Activated CD8-positive, alpha-beta memory T cell treated with anti-CD3 and anti-CD28 coated beads, Interleukin-2, amount 50 U/mL, for 1 hour (primary cell): Measurements from ENCODE around the gene IFI30.

Source experiments
- DNase-seq: peaks from one replicate; pipeline ENCODE4 v3.0.0-alpha.2; 2020; ENCODE audit errors: extremely low read depth

The IFI30 gene

DNA sequence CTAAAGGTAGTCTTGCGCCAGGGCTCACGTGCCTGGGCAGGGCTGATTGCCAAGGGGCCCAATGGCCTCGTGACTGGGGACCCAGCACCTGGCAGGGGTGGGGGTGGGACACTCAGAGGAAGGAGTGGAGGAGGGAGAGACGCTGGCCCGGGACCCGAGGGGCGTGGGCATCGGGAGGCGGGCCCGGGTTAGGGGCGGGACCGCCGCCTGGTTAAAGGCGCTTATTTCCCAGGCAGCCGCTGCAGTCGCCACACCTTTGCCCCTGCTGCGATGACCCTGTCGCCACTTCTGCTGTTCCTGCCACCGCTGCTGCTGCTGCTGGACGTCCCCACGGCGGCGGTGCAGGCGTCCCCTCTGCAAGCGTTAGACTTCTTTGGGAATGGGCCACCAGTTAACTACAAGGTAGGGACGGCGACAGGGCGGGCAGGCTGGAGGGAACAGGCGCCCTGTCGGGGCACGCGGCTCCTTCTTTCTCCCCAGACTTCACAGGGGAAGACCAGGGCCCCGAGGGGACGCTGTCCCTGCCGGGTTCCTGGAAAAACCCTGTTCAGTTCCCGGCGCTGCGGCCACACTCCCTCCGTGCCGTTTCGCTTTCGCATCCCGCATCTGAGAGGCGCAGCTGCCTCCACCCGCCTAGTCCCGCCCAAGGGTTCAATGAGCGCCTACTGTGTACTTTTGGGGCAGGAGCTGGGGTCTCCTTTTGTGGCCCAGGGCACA, at the start of gene IFI30:
TSS of gene IFI30 (plus strand) at position 242 of the 717 bp plus-strand sequence. CDS start at position 271, 29 bp downstream.
- no peak for DNase-seq

DNA sequence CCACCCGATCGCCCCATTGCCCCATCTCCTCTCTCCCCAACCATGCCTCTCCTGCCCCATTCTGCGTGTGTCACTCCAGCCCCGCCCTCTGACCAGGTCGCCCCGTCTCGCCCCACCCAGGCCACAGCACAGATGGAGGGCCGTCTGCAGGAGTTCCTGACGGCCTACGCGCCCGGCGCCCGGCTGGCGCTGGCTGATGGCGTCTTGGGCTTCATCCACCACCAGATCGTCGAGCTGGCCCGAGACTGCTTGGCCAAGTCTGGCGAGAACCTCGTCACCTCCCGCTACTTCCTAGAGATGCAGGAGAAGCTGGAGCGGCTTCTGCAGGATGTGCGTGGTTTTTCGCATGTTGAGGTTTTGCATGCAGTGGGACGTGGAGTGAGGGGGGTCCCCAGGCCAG, 49.8 kb upstream of the IFI30 start:
- DNase-seq: no peak

DNA sequence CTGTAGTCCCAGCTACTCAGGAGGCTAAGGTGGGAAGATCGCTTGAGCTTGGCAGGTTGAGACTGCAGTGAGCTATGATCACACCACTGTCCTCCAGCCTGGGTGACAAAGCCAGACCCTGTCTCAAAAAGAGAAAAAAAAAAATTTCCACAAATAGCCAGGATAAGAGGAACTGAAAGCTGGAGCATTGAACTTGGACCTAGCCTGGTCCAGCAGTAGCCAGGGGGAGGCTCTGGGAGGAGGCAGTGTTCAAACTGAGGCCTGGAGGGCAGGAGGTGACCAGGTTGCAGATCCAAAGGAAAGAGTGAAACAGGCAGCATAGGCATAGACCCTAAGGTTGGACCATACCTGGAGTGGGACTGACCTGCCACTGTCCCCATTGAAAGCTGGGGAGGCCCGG, 47.5 kb upstream of the IFI30 start:
- no peak for DNase-seq

DNA sequence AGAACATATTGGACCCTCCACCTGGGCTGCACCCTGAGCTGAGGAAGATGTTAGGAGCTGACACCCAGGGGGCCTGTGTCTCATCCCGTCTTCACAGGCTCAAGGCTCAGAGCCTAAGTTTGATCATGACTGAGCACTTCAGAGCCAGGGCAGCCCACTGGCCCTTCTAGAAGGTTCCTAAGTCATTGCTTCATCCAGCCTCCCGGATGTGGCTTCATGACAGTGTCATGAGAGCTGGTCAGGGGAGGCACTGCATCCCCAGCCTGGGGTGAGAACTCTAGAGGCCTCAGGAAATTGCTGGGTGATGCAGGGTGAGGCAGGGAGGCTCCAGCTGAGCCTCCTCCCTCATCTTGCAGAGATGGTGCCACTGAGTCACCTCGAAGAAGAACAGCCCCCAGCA, 45.6 kb upstream of the IFI30 start:
- DNase-seq: no peak

DNA sequence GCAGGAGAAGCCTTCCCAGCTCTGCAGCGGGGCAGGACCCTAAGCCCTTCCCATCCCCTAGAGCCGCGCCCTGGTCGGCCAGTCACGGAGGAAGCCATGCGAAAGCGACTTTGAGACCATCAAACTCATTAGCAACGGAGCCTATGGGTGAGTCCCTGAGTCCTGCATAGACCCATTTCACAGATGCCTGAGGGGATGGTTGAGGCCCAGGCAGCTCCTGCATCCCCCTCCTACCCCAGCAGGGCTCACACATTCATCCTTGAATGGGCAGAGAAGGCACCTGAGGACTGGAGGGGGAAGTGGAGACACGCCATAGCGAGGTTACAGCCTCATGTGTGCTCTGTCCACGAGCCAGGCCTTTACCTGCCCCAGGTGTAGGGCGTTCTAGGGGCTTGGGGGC, 44.8 kb upstream of the IFI30 start:
- no peak for DNase-seq

DNA sequence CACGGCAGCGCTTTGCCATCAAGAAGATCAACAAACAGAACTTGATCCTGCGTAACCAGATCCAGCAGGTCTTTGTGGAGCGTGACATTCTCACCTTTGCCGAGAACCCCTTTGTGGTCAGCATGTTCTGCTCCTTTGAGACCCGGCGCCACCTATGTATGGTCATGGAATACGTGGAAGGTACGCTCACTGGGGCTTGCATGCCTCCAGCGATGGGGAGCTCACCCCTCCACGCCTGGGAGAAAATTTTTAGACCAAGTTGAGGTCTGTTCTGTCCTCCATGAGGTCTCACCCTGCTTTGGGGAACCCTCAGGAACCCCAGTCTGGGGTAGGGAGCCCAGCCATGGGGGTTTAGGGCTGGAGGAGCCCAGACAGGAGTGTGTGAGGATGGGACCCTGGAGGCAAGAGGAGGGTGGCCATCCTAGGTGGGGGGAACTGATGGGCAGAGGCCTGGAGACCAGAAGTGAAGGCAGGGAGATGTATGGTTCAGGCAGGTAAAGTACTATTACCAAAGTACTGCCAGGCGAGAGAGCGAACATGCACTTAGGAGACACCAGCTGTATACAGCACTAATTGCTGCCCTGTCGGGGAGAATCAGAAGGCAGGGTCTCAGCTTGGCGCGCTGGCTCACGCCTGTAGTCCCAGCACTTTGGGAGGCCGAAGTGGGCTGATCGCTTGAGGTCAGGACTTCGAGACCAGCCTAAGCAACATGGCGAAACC, 42.9 kb upstream of the IFI30 start:
- no peak for DNase-seq

DNA sequence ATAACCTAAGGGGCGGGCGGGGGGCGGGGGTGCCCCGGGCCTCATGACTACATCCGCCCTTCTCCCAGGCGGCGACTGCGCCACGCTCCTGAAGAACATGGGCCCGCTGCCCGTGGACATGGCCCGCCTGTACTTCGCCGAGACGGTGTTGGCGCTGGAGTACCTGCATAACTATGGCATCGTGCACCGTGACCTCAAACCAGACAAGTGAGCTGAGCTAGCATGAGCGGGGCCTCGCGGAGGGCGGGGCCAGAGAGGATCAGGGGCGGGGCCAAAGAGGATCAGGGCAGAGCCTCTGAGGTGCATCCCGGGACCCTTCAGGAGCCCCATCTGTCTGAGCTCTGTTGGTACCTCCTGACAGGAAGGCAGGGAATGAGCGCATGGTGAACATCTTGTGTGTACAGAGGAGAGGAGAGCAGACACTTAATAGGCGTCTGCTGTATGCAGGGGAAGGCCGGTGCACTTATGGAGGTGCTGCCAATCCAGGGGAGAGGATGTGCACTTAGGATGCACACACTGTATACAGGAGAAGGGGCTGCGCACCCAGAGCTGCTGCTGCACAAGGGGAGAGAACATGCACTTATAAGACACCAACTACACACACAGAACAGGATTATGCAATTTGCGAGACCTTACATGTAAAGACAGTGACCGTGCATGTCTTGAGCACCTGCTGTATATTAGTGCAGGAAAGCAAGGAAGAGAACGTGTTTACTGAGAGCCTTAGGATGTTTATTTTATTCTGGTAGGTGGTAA, 41.6 kb upstream of the IFI30 start:
- DNase-seq: no peak

DNA sequence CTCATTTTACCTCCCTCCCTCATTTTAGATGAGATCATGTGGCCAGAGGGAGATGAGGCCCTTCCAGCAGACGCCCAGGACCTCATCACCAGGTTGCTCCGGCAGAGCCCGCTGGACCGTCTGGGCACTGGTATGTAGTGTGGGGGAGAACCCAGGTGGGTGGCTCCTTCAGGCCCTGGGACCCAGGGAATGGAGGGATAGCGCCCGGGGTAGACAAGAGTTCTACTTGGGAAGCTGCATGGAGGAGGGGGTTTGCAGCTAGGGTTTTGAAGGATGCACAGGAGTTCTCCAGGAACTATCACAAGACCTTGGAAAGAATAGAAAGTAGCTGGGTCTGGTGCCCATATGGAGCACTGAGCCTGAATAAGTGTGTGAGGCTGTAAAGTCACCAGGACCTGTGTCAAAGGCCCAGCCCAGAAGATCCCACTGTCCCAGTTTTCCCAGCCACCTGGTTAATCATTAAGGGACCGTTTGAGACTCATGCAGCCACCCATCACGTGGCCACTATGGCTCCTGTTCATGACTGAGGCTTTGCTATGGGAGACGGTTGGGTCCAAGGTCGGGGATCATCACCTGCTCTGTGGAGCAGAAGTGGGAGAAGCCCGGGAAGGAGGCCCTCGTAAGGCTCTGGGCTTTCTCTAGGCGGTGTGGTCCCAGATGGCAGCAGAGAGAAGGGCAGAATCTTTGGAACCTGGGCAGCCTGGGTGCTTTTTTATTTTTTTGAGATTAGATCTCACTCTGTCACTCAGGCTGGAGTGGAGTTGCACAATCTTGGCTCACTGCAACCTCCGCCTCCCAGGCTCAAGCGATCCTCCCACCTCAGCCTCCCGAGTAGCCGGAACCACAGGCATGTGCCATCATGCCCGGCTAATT, 37.7 kb upstream of the IFI30 start:
- no peak for DNase-seq

DNA sequence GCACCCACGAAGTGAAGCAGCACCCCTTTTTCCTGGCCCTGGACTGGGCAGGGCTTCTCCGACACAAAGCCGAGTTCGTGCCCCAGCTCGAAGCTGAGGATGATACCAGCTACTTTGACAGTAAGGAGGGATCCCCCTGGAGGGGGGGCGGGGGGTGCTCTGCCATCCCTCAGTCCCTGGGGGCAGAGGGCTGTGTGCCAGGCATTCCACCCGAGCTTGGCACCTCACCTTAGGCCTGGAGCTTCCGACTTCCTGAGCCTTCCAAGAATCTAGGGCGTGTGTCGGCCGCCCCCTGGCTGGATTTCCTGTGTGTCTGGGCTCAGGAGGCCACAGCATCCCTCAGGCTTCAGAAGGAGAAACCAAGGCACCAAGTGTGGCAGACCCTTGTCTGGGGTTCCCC, 36.4 kb upstream of the IFI30 start:
- no peak for DNase-seq

DNA sequence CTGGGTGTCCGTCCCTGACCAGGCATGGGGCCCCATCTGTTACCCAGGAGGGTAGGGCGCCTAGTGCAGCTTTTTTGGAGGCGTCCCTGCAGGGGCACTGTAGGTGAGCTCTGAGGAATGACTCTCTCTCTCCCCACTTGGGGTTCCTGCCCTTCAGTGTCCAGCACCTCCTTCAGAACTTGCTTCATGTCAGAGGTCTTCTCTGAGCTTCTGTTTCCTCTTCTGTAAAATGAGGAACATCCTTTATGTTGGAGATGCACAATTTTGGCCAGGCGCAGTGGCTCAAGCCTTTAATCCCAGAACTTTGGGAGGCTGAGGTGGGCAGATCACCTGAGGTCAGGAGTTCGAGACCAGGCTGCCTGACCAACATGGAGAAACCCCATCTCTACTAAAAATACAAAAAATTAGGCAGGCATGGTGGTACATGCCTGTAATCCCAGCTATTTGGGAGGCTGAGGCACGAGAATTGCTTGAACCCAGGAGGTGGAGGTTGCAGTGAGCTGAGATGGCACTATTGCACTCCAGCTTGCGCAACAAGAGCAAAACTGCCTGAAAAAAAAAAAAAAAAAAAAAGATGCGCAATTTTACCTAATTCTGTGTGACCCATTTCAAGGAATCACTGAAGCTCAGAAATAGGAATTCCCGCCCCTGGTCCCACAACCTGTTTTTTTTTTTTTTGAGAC, 35.8 kb upstream of the IFI30 start:
- no peak for DNase-seq

DNA sequence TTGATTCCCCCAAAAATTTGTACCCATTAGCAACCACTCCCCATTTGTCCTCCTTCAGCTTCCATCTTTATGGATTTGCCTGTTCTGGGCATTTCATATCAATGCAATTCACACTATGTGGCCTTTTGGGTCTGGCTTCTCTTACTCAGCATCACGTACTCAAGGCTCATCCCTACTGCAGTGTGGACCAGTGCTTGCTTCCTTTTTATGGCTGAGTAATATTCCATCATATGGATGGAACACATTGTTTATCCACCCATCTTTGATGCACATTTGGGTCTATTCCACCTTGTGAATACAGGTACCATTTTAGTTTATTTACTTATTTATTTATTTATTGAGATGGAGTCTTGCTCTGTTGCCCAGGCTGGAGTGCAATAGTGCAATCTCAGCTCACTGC, 33.1 kb upstream of the IFI30 start:
- DNase-seq: no peak

DNA sequence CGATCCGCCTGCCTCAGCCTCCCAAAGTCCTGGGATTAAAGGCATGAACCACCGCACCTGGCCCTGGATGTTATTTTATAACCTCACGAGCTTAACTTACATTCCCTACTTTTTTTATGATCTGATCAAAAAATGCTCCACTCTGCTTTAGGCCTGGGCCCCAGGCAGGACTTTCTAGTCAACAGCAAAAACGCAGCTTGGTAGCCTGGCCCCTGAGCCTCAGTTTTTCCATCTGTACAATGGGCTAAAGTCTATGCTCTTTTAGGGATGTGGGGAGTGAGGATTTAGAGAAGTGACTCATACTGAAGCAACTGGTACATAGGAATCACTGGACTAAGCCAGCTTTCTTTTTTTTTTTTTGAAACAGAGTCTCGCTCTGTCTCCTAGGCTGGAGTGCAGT, 32.6 kb upstream of the IFI30 start:
- DNase-seq: no peak

DNA sequence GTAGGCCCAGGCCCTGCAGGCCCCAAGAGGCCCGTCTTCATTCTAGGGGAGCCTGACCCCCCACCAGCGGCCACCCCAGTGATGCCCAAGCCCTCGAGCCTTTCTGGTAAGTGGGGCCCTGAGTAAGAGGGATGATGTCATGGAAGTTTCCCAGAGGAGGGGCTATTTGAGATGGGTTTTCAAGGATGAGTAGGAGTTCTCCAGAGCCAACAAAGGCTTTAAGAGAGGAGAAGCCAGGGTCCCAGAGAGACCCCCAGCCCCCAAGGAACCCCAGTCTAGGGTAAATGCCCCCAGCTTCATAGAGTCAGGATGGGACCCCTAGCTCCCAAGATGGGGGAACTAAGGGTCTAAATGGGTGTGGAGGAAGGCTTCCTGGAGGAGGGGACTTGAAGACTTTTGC, 29.7 kb upstream of the IFI30 start:
- no peak for DNase-seq

DNA sequence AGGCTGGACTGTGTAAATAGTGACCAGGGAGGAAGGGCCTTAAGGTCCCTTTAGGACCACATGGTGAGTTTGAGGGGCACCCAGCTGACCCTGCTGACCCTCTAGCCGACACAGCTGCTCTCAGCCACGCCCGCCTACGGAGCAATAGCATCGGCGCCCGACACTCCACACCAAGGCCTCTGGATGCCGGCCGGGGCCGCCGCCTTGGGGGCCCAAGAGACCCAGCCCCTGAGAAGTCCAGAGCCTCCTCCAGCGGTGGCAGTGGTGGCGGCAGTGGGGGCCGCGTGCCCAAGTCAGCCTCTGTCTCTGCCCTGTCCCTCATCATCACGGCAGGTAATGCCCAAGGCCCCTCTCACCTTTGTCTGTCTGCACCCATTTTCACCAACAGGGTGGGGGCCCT, 29.3 kb upstream of the IFI30 start:
- DNase-seq: no peak

DNA sequence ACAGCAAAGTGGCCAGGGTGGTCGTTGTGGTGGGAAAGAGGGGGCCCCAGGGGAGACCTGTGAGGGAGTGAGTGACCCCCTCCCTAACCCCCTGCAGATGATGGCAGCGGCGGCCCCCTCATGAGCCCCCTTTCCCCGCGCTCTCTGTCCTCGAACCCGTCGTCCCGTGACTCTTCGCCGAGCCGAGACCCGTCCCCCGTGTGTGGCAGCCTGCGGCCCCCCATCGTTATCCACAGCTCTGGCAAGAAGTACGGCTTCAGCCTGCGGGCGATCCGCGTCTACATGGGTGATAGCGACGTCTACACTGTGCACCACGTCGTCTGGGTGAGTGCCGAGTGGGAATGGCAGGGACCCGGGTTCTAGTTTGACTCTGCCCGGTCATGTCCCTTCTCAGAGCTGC, 28.7 kb upstream of the IFI30 start:
- DNase-seq: no peak

DNA sequence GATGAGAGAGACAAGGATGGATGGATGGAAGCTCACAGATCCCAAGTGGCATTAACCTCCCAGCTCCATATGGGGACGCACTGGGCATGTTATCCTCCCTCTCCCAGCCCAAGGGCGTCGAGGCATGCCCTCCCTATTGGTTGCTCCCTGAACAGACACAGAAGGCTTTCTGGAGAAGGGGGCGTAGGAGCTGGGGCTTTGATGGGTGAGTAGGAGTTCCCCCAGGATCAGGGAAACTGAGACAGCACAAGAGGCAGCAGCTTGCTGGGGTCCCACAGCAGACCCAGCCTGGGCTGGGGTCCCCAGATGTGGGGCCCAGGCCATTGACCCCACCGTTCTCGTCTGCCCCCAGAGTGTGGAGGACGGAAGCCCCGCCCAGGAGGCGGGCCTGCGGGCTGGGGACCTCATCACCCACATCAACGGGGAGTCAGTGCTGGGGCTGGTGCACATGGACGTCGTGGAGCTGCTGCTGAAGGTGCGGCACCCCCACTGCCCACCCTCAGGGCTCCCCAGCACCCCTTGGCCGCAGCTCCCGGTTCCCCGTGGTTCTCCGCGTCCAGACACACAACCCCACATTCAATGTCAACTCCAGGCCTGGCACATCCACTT, 28.1 kb upstream of the IFI30 start:
- DNase-seq: no peak

DNA sequence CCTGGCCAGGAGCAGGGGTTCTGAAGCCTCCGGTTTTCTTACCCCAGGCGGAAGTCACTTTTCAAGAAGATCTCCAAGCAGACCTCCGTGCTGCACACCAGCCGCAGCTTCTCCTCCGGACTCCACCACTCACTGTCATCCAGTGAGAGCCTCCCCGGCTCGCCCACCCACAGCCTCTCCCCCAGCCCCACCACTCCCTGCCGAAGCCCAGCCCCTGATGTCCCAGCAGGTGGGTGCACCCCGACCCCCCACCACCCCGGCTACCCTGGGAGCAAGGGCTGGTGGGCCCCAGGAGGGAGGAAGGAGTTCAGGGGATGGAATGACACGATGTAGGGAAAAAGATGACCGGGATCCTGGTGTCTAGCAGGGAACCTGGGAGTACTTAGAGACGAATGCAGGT, 26.2 kb upstream of the IFI30 start:
- DNase-seq: no peak

DNA sequence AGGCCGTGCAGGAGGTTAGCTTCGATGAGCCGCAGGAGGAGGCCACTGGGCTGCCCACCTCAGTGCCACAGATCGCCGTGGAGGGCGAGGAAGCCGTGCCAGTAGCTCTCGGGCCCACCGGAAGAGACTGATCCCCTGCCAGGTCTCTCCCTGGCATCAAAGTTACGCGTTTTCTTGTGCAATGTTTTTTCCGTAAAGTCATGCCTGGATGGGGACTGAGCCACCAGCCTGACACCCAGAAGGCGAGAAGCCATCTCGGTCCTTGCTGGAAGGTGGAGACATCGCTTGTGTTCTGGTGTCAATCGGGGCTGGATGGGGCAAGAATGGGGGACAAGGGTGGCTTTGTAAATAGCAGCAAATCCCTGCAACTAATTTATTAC, 24.0 kb upstream of the IFI30 start:
- no peak for DNase-seq

DNA sequence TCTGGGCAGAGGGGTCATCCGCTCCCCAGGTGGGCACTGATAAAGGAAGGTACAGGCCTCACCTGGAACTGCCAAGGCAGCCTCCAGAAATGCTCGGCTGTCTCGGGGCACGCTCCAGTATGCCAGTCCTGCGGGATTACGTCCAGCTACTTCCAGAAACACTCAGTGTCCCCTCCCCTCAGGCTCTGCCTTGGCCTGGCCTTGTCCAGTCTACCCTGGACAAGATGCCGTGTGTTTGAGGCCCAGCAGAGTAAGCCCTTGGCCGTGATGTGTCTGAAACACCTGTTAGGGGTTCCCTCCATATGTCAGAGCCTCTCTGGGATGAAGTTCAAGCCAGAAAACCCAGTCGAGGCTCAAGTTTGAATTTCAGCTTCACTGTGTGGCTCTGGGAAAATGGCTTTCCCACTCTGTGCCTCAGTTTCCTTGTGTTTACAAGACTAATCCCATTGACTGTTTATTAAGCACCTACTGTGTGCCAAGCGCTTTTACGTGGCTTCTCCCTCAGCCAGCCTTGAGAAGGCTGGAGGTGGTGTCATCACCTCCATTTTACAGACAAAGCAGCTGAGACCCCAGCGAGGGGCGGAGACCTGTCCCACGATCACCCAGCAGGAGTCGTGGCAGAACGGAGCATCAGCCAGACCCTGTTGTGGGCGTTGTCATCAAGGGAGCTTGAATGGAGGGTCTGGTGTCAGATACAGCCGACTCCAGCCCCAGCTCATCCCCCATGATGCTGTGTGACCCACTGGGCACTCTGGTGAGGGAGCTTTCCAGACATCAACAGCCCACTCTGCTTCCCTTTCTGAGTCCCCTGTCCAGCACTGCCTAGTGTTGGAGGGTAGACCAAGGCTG, 22.6 kb upstream of the IFI30 start:
- no peak for DNase-seq

DNA sequence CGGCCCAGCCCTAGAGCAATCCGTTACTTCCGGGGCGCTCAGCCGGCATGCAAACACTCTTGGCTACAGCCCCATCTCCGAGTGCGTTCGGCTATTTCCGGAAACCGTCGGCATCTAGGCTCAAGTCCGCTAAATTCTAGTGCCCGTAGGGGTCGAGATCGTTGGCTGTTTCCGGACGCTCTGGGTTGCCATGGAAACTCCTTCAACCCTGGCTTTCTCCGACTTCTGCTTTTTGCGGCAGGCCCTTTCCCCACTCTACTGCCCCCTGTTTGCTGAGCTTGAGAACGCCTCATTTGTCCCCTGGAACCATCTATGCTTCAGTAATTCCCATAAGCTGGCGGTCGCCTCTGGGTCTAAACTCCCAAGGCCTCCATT, 21.2 kb upstream of the IFI30 start:
- peak; percentile 90 for DNase-seq
